ENCODE measurements around the gene DNPH1. TPM values are rescaled to one million over a fixed set of nuclear protein-coding genes. Genes with fewer than 3 reads are reported as not detected.

Gene DNPH1
- total RNA-seq, 1 experiment from 2014 or later = 47.0 TPM

GRCh38 chr6:43202451-43202850, 26.8 kb downstream of the DNPH1 start:
- no peak overlapping the region for H4K91ac ChIP-seq (ENCODE audit: insufficient read length, low read depth, low read length)
- H4K5ac ChIP-seq (ENCODE audit: insufficient read length, low read depth, low read length) = no peak overlapping the region
- no peak for DNase-seq
- no peak overlapping the region for H3K56ac ChIP-seq (ENCODE audit: insufficient read length, low read depth, low read length)
- no peak overlapping the region for H2BK15ac ChIP-seq (ENCODE audit: low read depth, low read length)
- Mint-ChIP-seq H3K9me3 (no peaks in the 10 kb centered on the region), H3K4me3 (no peak overlapping the region), H3K27ac (0 out of 7 replicates have a peak overlapping the region, but pooled peaks of 1 of the 3 experiments have one; percentile 46), H3K4me1 (peaks cover 4 to 10% of the 10 kb centered on the region in 2 experiments; a peak in 3 of 4 replicates), H3K27me3 (ENCODE audit: low read depth) (no peaks in the 10 kb centered on the region; the same call in 1 of the 2 replicates), H3K36me3 (ENCODE audit: insufficient read depth in 1 of 3, low read depth in 3 of 3) (no peaks in the 10 kb centered on the region; a peak in 3 of 7 replicates)
- no peaks in the 10 kb centered on the region for H3K23me2 ChIP-seq (ENCODE audit: insufficient read length, low read depth, low read length, poor library complexity, severe bottlenecking)
- H2BK12ac ChIP-seq (ENCODE audit: insufficient read length, low read depth, low read length) = no peak overlapping the region
- H2BK20ac ChIP-seq (ENCODE audit: low read depth, low read length, poor library complexity, severe bottlenecking) = no peak overlapping the region
- no peak overlapping the region for H3K27ac ChIP-seq (ENCODE audit: insufficient read length, low read depth, low read length)
- no peaks in the 10 kb centered on the region for H3K27me3 ChIP-seq (ENCODE audit: insufficient read depth, low read length)
- no peak overlapping the region; the same call in 1 of the 2 replicates for H3K14ac ChIP-seq (ENCODE audit: insufficient read depth, low read length)
- no peak overlapping the region for H3K23ac ChIP-seq (ENCODE audit: insufficient read length, low read depth, low read length)
- H3K9me3 ChIP-seq (ENCODE audit: control insufficient read depth, low read depth, low read length) = no peaks in the 10 kb centered on the region
- H3K4me2 ChIP-seq (ENCODE audit: insufficient read depth, insufficient read length, low read length) = no peak overlapping the region
- WGBS (ENCODE audit: extremely low coverage, insufficient read length, low lambda C conversion rate) = no CpG with 5 or more reads among the region's 5 CpGs
- no peaks in the 10 kb centered on the region for H3K4me1 ChIP-seq (ENCODE audit: insufficient read depth, low read length)
- H2AK5ac ChIP-seq (ENCODE audit: insufficient read length, low read length) = no peak overlapping the region
- TF ChIP-seq CTCF (conservative IDR thresholded peaks at IDR 0.05) = no peak
- H3K79me1 ChIP-seq (ENCODE audit: insufficient read depth, low read depth, low read length, poor library complexity, severe bottlenecking) = no peaks in the 10 kb centered on the region
- H4K20me1 ChIP-seq (ENCODE audit: control insufficient read depth, insufficient read depth, insufficient read length) = no peaks in the 10 kb centered on the region
- H3K4ac ChIP-seq (ENCODE audit: low read depth, low read length) = no peak overlapping the region
- no peaks in the 10 kb centered on the region for H3K79me2 ChIP-seq (ENCODE audit: insufficient read depth, low read length)
- H3K18ac ChIP-seq (ENCODE audit: insufficient read length, low read depth, low read length) = no peak overlapping the region
- no peak overlapping the region for H2BK5ac ChIP-seq (ENCODE audit: insufficient read length, low read length)
- H2BK120ac ChIP-seq (ENCODE audit: low read depth, low read length, poor library complexity, severe bottlenecking) = no peak overlapping the region
- no peak overlapping the region for H4K8ac ChIP-seq (replicated peaks; ENCODE audit: insufficient read length, low read depth, low read length)
- no peak overlapping the region for H3T11ph ChIP-seq (ENCODE audit: low read length)
- no peak overlapping the region for H2AFZ ChIP-seq (ENCODE audit: low read length)
- H3K9ac ChIP-seq (ENCODE audit: extremely low read depth, insufficient read length, low read length) = no peak overlapping the region
